Fibroblast of skin of left quadriceps (primary cell): ENCODE data around the gene PRX.

ENCODE experiments used
- DNase-seq, 2 experiments: peaks; one replicate each; pipeline ENCODE4 v3.0.0-alpha.2; 2013; ENCODE audit warnings: low read depth in 2 of 2

Gene PRX

DNA sequence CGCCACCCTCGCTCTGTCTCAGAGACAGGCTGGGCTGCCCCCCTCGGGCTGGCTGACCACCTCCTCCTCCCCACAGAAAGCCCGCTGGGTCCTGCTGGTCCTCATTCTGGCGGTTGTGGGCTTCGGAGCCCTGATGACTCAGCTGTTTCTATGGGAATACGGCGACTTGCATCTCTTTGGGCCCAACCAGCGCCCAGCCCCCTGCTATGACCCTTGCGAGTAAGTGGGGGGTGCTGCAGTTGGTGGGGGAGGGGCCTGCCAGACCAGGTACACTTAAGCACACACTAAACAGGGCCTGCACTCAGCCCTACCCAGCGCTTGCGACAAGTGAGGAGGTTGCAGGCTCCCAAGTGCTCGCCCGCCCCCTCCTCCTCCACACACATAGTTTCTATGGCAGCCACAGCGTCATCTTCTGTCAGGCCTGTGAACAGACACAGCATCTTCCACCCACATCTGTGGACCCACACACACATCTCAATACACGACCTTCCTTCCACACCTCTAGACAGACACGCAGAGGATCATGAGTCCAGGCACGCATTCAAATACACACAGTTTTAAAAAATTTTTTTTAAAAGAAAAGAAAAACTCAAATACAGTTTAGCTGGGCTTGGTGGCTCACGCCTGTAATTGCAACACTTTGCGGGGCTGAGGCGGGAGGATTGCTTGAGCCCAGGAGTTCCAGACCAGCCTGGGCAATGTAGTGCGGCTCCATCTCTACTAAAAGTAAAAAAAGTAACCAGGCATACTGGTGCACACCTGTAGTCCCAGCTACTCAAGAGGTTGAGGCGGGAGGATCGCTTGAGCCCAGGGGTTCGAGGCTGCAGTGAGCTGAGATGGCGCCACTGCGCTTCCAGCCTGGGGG, 46.2 kb downstream of the PRX start:
- DNase-seq = no peak

DNA sequence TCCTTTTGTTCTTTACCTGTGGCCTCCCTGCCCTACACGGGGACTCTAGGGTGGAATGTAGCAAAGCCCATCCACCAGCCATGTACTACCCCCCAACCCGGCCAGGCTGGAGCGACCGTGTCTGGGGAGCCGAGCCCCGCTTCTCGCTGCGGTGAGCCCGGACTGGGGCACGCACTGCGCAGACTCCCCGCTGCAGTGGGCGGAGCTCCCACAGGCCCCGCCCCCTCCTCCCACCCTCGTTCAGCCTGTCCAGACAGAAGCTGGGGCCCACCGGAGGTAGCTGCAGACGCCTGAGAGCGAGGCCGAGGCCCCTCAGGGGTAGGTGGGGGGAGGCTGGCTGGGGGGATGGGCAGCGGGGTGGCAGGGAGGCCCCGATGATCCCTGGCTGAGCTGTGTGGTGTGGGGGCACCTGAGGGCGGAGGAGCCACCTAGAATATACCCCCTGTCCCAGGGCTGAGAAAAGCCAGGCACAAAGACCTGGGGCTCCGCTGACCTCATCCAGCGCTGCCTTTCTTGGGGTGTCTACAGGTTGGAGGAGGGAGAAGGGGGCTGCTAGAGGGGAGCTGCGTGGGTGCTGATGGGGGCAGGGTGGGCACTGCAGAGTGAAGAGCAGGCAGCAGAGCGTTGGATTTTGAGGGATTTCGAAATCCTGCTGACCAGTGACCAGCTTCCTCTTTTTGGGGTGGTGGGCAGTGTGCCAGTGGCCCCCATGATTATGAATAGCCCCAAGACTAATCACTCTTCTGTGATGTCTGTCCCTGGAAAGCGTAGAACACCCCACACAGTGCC, 47.4 kb downstream of the PRX start:
- DNase-seq = peak; percentile 52 to 54

DNA sequence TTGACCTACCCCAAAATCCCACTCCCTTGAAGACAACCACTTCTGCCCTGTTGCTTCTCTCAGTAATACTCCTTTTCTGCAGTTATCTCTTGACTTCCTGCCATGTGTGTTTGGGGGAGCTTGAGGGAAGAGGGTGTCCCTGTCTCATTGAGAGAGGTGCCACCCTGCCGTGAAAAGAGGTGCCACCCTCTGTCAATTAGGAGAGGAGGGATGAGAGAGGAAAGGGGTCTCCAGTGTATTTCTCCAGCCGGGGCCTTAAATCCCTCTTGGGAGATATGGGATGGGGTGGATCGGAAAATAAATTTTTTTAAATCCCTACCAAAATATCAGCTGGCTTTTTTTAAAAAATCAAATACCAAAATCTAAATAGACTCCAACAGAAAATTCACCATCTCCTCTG, 48.2 kb downstream of the PRX start:
- no peak for DNase-seq

DNA sequence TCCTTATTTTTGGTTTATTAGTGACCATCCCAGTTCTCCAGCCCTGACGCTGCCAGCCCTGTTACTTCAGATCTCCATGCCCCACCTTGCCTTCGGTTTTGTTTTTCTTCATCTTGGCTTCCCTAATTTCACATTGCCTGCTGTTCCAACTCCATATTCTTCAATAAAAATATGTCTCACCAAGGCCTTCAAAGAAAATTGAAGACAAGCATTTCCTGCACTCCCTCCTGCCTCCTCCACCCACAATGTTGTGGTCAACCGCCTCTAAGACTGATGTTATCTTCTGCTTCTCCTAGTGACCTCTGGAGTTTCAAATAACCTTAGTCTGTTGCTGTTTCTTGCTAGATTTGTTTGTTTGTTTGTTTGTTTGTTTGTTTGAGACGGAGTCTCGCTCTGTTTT, 50.1 kb downstream of the PRX start:
- no peak for DNase-seq

DNA sequence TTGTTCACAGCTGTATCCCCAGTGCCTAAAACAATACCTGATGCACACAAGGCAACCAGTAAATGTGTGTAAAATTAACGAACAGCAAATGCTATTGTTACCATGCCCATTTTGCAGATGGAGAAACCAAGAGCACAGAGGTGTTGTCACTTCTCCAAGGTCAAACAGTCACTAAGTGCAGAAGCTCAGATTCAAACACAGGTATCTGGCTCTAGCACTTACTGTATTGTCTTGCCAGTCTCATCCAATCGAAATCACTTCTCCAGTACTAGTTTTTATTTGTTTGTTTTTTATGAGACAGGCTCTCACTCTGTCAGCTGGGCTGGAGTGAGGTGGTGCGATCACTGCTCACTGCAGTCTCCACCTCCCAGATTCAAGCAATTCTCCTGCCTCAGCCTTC, 51.0 kb downstream of the PRX start:
- DNase-seq = no peak

DNA sequence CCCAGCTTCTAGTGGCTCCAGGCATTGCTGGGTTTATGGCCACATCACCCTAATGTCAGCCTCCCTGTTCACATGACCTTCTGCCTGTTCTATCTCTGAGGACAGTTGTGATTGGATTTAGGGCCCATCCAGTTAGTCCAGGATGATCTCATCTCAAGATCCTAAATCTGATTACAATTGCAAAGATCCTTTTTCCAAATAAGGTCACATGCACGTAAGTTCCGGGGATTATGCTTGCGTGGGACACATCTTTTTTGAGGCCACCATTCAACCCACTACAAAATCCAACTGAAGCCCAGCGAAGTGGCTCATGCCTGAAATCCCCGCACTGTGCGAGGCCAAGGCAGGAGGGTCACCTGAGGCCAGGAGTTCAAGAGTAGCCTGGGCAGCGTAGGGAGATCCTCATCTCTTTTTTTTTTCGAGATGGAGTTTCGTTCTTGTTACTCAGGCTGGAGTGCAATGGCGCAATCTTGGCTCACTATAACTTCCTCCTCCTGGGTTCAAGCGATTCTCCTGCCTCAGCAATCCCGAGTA, 52.4 kb downstream of the PRX start:
- no peak for DNase-seq

DNA sequence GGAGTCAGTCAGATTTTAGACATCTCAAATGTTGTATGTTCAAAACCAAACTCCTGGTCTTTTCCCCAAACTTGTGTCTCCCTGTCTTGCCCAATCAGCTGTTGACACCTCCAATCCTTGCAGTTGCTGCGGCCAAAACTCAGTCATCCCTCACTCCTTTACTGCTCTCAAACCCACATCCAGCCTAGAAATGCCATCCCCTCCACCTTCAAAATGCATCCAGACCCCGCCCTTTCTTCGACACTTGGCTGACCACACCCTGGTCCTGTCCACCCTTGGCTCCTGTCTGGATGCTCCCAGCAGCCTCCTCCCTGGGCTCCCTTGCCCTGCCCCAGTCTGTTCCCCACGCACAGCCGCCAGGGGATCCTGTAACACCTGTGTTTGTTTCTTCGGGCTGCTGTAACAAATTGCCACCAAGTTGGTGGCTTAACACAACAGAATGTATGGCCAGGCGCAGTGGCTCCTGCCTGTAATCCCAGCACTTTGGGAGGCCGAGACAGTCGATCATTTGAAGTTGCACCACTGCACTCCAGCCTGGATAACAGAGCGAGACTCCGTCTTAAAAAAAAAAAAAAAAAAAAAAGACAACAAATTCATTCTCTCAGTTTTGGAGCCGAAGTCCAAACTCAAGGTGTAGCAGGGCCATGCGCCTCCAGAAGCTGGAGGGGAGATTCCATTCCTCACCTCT, 53.0 kb downstream of the PRX start:
- DNase-seq = no peak

DNA sequence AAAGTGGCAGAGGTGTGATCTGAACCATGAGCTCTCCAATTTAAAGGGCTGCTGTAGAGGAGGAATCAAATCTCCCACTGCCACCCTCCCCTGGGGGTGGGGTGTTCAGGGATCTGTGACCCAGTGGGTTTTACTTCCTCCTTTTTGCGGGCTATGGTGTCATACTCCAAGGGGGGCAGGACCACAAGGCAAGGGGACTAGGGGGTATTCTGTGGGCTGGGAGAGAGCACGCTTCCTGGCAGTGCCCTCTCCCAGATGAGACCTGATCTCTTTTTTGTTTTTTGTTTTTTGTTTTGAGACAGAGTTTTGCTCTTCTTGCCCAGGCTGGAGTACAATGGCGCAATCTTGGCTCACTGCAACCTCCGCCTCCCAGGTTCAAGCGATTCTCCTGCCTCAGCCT, 54.4 kb downstream of the PRX start:
- DNase-seq = no peak

DNA sequence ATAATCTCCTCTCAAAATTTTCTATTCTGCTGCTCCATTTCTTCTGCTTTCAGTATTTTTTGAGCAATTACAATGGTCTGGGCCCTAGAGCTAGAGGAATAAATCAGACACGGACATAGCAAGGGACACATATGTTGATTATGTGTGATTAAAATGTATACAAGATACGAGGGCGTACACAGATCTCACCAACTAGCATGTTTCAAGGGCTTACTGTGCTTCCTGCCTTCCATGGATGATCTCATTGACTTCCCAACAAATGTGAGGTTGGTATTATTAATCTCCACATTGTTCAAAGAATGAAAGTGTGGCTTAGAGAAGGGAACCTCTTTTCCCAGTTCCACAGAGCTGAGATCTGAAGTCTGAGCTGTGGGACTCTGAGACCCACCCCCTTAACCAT, 55.5 kb downstream of the PRX start:
- no peak for DNase-seq

DNA sequence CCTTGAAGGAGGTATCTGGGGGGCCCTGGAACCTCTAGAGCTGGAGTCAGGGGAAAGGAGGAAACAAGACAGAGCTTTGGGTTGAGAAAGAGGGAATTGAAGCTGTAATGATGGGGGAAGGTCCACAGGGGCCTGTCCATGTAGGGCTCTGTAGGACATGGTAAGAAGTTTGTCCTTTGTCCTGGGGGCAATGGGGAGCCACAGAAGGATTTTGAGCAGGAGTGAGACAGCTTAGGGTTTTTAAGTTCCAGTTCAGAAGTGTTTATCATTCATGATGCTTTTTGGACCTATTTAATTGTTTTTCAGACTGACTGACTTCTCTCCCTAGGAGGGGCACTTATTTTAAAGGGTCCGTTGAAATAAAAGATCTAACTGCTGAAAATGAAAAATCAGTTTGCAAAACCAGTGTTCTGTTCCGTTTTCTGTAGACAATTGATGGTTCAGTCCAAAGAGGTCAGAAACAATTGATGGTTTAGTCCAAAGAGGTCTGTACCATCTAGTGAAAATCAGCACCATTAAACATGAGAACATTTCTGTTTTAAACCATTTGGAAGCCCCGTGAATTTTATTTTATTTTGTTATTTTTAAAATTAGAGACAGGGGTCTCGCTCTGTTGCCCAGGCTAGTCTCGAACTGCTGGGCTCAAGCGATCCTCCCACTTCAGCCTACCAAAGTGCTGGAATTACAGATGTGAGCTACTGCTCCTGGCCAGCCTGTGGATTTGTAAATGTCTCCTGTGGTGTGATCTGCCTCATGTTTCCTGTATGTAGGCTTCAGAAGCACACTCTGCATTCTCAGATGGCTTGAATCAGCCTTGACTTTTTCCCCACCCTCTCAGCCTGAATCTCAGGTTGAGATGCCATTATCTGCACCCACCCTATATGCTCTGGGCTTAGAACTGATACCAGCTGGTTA, 56.2 kb downstream of the PRX start:
- no peak for DNase-seq

DNA sequence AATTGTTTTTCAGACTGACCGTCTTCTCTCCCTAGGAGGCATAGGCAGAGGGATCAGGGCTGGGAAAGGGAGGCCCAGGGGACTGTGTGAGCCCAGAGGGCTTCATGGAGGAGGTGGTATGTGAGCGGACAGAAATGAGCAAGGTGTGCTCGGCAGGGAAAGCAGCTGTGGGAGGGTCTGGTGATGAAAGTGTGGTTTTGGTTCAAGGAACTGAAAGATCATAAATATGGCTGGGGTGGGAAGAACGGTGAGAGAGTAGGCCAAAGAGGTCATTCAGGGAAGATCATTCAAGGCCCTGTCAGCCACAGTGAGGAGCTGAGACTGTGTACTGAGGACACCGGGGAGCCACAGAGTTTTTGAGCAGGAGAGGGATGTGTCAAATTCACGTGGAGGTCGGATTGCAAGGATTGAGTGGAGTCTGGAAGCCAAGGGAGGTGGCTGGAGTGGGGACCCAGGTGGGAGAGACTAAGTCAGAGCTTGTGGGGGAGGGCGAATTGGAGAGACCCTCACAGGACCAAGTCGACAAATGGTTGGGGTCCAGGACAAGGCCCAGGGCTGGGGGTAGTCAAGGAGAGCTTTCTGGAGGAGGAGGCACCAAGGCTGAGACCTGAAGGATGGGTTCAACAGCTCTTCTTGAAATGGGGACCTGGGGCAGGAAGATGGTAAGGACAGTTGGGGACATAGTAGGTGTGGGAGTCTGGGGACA, 57.0 kb downstream of the PRX start:
- no peak for DNase-seq

DNA sequence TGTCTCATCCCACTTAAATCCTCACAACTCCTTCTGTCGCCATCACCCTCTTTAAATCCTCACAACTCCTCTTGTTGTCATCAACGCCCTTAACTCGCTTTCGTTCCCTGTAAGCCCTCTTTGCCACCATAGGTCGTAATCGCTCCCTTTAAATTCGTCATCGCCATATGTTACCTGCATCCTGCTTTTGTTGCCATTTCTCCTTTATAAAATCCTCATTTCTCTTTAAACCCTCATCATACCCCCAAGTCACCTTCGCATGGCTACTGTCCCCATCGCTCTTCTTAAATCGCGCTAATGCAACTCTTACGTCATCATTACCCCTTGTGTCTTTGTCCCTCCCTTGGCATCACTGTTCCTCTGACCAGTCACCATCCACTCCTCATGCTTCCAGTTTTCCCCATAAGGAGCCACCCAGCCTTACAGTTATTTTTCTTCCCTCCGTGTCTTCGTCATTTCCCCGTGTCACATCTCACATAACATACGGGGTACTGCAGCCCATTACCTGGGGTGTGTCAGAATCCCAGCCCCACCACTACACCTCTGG, 64.1 kb downstream of the PRX start:
- no peak for DNase-seq

DNA sequence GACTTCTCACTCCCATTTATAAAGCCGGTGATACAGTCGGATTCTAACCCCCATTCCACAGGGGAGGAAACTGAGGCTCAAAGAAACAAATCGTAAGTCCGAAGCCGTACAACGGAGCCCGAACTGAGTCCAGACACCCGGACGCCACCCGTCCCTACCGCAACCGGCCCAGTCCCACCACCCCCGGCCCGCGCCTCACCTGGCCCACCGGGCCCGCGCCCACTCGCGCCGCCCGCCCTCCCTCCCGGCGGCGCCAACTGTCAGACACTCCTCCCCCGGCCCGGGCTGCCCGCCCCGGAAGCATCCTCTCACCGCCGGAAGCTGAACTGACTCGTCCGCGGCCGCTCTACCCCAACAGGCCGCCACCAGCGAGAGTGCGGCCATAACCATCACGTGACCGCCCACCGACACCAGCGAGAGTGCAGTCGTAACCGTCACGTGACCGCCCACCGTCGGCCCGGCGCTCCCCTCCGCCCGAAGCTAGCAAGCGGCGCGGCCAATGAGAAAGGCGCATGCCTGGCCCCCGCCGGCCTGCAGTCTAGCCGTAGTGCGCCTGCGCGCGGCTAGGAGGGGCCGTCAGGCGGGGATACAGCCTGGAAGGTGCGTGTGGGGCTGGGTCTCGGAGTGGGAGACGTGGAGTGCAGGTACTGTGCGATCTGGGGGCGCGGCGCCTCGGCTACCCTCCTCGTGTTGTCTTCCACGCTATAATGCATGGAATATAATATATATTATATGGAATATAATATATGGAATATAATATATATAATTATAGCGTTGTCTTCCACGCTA, 64.9 kb downstream of the PRX start, which contains the start of the genes C19orf47 and PLD3:
TSS of gene C19orf47 (minus strand) at position 273 of the 789 bp plus-strand sequence. CDS start 6,540 bp downstream, outside the sequence.
TSS of gene PLD3 (plus strand) at position 571 of the 789 bp plus-strand sequence. CDS start 17,789 bp downstream, outside the sequence.
- peak; percentile 97 to 98 for DNase-seq

DNA sequence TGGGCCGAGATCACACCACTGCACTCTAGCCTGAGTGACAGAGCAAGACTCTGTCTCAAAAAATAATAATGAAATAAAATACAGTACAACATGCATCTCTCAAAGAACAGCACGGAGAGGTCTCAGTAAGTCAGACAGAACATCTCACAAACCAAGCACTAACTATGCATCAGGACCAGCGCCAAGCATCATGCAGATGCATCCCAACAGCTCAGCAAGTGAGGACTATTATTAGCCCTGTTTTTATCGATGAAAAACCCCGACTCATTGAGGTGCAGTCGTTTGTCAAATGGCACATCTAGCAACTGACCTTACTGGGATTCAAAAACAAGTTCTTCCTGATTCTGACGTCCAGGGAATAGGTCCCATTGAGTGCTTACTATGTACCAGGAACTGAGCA, 68.8 kb downstream of the PRX start:
- DNase-seq = no peak
